Endothelial cell of umbilical vein (primary cell): ENCODE results near the gene EVPLL. TPM values are rescaled to one million over a fixed set of nuclear protein-coding genes. Genes with fewer than 3 reads are reported as not detected.
"Not testable (repeated sequence)": the region's sequence is repeated elsewhere in the genome, so short reads cannot be mapped to it uniquely, and the experiment has no call there.

Experiments used
- BruUV-seq: library from RNA; stranded (reverse); fragments of 400-500 nt; replicated peaks from 2 replicates; lab custom pipeline; 2021; lab: Mats Ljungman, UMichigan
- CTCF ChIA-PET: fragments of 300-600, 350-600 bp; sonication (Branson Sonifier 250); formaldehyde crosslinking; loops from one replicate; lab custom pipeline; 2021; ENCODE audit warnings: antibody characterized with exemption, inconsistent platforms; lab: Charles Lee
- POLR2A ChIA-PET: fragments of 300-600, 350-600 bp; sonication (Branson Sonifier 250); formaldehyde crosslinking; loops from one replicate; lab custom pipeline; 2021; ENCODE audit warnings: antibody characterized with exemption, inconsistent platforms; lab: Charles Lee
- DNase-seq: peaks from one replicate; pipeline ENCODE4 v3.0.0-alpha.2; 2011; ENCODE audit warnings: low read depth, low spot score
- FAIRE-seq: peaks from 2 replicates; lab custom pipeline; 2011; peaks lifted over from hg19 to GRCh38; lab: Jason Lieb, UNC
- H2AFZ ChIP-seq: 2 replicates; pipeline ENCODE4 v1.6.0; 2012; ENCODE audit warnings: low read depth, low read length, control low read depth, inconsistent platforms
- H3K27ac ChIP-seq: 2 replicates; pipeline ENCODE4 v1.5.1; 2011; ENCODE audit warnings: low read depth, mild to moderate bottlenecking, control low read depth, low read length, moderate library complexity; ENCODE audit not compliant: insufficient read depth
- H3K27me3 ChIP-seq, 2 experiments: 2 replicates each; pipeline versions ENCODE4 v1.6.0 to v1.6.1; 2011; ENCODE audit warnings: low read length in 2 of 2, mixed read lengths in 1 of 2; ENCODE audit not compliant: control insufficient read depth in 2 of 2, insufficient read depth in 2 of 2
- H3K36me3 ChIP-seq, 2 experiments: 2 replicates in 1 of 2; 3 replicates in 1 of 2; pipeline ENCODE4 v1.5.1; 2011; ENCODE audit warnings: low read length in 2 of 2, mild to moderate bottlenecking in 1 of 2, moderate library complexity in 1 of 2; ENCODE audit not compliant: control insufficient read depth in 2 of 2, insufficient read depth in 2 of 2; ENCODE audit errors: extremely low read depth in 1 of 2
- H3K4me1 ChIP-seq: 3 replicates; pipeline ENCODE4 v1.5.1; 2011; ENCODE audit warnings: mild to moderate bottlenecking, low read length; ENCODE audit not compliant: control insufficient read depth, insufficient read depth; ENCODE audit errors: extremely low read depth
- H3K4me2 ChIP-seq: 2 replicates; pipeline ENCODE4 v1.6.1; 2011; ENCODE audit warnings: low read length, control low read depth, mixed read lengths; ENCODE audit not compliant: insufficient read depth
- H3K4me3 ChIP-seq, 3 experiments: fragments of 200-600 bp in 1 of 3; sonication (generic), shearing (Covaris generic) in 1 of 3; replicated peaks in 1 of 3; 2 replicates each; pipeline ENCODE4 v1.5.1; 2011 to 2016; ENCODE audit warnings: control low read depth in 3 of 3, low read length in 3 of 3, mild to moderate bottlenecking in 2 of 3, inconsistent platforms in 1 of 3, low read depth in 1 of 3, moderate library complexity in 1 of 3; ENCODE audit not compliant: insufficient read depth in 1 of 3
- H3K79me2 ChIP-seq: 2 replicates; pipeline ENCODE4 v1.6.0; 2012; ENCODE audit warnings: low read length, inconsistent platforms; ENCODE audit not compliant: control insufficient read depth, insufficient read depth
- H3K9ac ChIP-seq: replicated peaks from 2 replicates; pipeline ENCODE3; 2011; ENCODE audit warnings: low read length, control low read depth; ENCODE audit not compliant: insufficient read depth; ENCODE audit errors: extremely low read depth
- H3K9me1 ChIP-seq: replicated peaks from 3 replicates; pipeline ENCODE4 v1.6.0; 2011; ENCODE audit warnings: mild to moderate bottlenecking, low read length; ENCODE audit not compliant: control insufficient read depth, insufficient read depth; ENCODE audit errors: extremely low read depth
- H3K9me3 ChIP-seq: replicated peaks from 2 replicates; pipeline ENCODE4 v1.5.1; 2012; ENCODE audit warnings: low read length, inconsistent platforms; ENCODE audit not compliant: control insufficient read depth, insufficient read depth
- H4K20me1 ChIP-seq: replicated peaks from 2 replicates; pipeline ENCODE3; 2011; ENCODE audit warnings: mild to moderate bottlenecking, low read length; ENCODE audit not compliant: control insufficient read depth, insufficient read depth; ENCODE audit errors: extremely low read depth
- dilution Hi-C: fragments of 300-500 bp; cut with MboI; formaldehyde crosslinking; loops from one replicate; pipeline ENCODE4 v1.15.0; 2019; ENCODE audit warnings: low sequenced_read_pairs; ENCODE audit not compliant: extremely low pct_ligation_motif_present
- intact Hi-C: fragments of 100-400 bp; cut with micrococcal nuclease; formaldehyde crosslinking; loops from one replicate; pipeline ENCODE4 v1.10.0; 2022
- polyA plus RNA-seq, 4 experiments: library from polyadenylated mRNA; depleted of rRNA in 3 of 4; stranded (reverse) in 3 of 4; unstranded in 1 of 4; fragments of >200 nt; gene quantifications; 2 replicates each; pipeline versions ENCODE4 v1.2.1 to v1.2.3, GENCODE V29; 2011 to 2012; ENCODE audit warnings: missing spikeins in 1 of 4
- total RNA-seq: library from RNA; stranded (reverse); gene quantifications from 2 replicates; pipeline ENCODE4 v1.2.3, GENCODE V29; 2021

EVPLL gene
- total and polyA plus RNA-seq, 2 donors (not counting 3 experiments of a cell fraction or from before 2014, with no cell fraction given), result not detected

DNA sequence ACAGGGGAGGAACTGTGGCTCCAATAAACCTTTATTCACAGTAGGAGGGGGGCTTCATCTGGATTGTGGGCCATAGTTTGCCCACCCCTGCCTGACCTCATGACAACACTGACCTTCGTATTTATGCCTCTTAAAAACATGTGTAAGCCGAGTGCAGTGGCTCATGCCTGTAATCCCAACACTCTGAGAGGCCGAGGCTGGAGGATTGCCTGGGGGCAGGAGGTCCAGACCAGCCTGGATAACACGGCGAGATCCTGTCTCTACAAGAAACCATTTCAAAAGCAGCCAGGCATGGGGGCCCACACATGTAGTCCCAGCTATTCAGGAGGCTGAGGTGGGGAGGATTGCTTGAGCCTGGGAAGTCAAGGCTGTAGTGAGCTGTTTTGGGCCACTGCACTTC lies 10.0 kb downstream of the EVPLL start:
- H3K9ac ChIP-seq, H3K27ac ChIP-seq, H3K4me1 ChIP-seq, H2AFZ ChIP-seq, H3K27me3 ChIP-seq, BruUV-seq, H3K9me1 ChIP-seq, dilution Hi-C loops, POLR2A ChIA-PET, H4K20me1 ChIP-seq, H3K4me2 ChIP-seq, H3K36me3 ChIP-seq, H3K9me3 ChIP-seq, FAIRE-seq, intact Hi-C loops, DNase-seq, H3K79me2 ChIP-seq, CTCF ChIA-PET, H3K4me3 ChIP-seq: not testable (repeated sequence)

DNA sequence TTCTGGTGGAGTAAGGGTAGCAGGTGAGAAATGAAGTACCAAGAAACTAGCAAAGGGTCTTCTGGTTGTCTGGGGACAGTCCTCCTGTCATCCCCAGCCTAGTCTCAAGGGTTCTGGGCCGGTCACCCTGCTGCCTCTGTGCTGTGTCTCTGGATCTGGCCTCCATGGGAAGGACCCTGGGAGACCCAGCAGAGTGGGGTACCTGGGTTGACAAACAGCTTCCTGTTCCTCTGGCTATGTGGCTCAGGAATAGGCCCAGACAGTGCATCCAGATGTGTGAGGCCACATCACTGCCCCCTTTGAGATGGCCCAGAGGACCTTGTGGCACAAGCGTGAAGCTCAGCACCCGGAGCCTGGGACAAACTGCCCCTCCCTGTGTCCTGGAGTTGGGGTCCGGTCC lies 10.7 kb downstream of the EVPLL start:
- intact Hi-C loops, H4K20me1 ChIP-seq, CTCF ChIA-PET, H3K9me1 ChIP-seq, H3K9me3 ChIP-seq, H3K27me3 ChIP-seq, H3K4me3 ChIP-seq, H3K9ac ChIP-seq, DNase-seq, FAIRE-seq, H3K4me1 ChIP-seq, H2AFZ ChIP-seq, H3K4me2 ChIP-seq, BruUV-seq, dilution Hi-C loops, H3K36me3 ChIP-seq, H3K27ac ChIP-seq, H3K79me2 ChIP-seq, POLR2A ChIA-PET: not testable (repeated sequence)

DNA sequence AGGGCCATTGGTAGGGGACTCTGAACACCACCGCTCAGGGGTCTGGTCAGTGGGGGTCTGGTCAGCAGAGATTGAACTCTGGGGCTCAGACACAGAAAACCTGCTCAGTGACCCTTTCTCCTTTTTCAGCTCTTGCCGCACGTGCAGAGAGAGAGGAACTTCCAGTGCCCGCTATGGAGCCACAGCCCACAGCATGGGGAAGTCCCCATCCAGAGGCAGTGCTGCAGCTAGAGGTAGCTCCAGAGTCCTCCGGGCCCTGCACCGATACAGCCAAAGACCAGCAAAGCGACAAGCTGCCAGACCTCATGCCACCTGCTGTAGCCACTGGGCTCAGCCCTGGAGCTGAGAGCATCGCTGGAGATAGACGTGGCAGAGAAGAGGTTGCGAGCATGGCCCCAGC lies 11.2 kb downstream of the EVPLL start:
- H2AFZ ChIP-seq, H3K4me3 ChIP-seq, intact Hi-C loops, H3K4me2 ChIP-seq, CTCF ChIA-PET, H3K4me1 ChIP-seq, H4K20me1 ChIP-seq, H3K36me3 ChIP-seq, H3K27me3 ChIP-seq, H3K9me1 ChIP-seq, H3K79me2 ChIP-seq, H3K9ac ChIP-seq, H3K27ac ChIP-seq, H3K9me3 ChIP-seq, dilution Hi-C loops, DNase-seq, FAIRE-seq, BruUV-seq, POLR2A ChIA-PET: not testable (repeated sequence)

DNA sequence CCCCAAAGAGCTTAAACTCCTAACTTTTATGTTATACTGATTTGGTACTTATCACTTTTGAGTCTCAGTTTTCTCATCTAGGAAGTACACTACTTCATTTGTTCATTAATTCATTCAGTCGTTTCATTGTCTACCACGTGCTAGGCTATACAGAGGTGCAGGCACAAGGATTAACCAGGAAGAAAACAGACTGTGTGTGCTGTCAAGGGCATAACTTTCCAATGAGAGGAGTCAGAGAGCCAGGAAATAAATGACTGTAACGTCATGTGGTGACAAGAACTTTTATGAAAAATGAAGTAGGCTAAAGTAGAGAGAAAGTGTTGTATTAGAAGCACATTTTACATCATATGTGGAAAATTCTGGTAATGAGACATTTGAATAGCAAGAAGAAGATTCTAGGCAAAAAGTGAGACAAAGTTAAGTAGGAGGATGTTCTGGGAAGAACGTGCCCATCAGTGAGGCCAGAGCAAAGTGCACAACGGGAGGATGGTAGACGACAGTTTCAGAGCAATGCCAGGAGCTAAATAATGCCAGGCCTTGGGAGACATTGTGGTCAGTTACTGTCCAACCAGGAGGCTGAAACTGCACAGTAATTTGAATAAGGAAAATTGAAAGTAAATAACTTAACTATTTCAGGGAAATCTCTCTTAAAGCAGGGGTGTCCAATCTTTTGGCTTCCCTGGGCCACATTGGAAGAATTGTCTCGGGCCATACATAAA lies 24.5 kb downstream of the EVPLL start:
- CTCF ChIA-PET, H3K4me2 ChIP-seq, H3K9me3 ChIP-seq, POLR2A ChIA-PET, dilution Hi-C loops, H3K9ac ChIP-seq, H2AFZ ChIP-seq, H3K36me3 ChIP-seq, H3K4me1 ChIP-seq, FAIRE-seq, H3K79me2 ChIP-seq, DNase-seq, intact Hi-C loops, H3K9me1 ChIP-seq, H3K4me3 ChIP-seq, BruUV-seq, H3K27me3 ChIP-seq, H3K27ac ChIP-seq, H4K20me1 ChIP-seq: not testable (repeated sequence)
